HG02678 (cell line): ENCODE measurements around the gene MINK1.
A peak's percentile ranks its signal among the peaks of the same experiment; 100 is the strongest.
"Not testable (repeated sequence)": the region's sequence is repeated elsewhere in the genome, so short reads cannot be mapped to it uniquely, and the experiment has no call there.

Experiments used
- ATAC-seq: cut with Tn5 transposase; IDR thresholded peaks from one replicate; pipeline ENCODE4 v1.9.1; 2021; ENCODE audit warnings: mild to moderate bottlenecking, moderate library complexity; ENCODE audit not compliant: unreplicated experiment

Gene MINK1

DNA sequence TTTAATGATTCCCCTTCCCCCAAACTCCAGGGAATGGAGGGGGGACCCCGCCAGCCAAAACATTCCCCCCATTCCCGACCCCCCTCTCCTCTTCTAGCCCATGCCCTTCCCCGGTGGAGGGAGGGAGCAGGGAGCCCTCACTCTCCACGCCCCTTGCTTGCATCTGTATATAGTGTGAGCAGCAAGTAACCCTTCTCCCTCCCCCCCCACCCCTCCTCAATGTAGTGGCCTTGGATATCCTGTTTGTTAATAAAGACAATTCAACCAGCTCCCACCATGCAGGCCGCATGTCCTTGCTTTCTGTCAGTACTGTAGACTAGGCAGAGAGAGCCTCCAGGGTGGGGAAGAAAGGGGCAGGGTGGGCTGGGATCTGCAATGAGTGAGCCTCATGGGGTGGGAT is 64.6 kb downstream of the MINK1 start:
- no peak for ATAC-seq

- ATAC-seq, result no peak
Observed at GRCh38 chr17:4898351-4898750, 65.2 kb downstream of the MINK1 start.

DNA sequence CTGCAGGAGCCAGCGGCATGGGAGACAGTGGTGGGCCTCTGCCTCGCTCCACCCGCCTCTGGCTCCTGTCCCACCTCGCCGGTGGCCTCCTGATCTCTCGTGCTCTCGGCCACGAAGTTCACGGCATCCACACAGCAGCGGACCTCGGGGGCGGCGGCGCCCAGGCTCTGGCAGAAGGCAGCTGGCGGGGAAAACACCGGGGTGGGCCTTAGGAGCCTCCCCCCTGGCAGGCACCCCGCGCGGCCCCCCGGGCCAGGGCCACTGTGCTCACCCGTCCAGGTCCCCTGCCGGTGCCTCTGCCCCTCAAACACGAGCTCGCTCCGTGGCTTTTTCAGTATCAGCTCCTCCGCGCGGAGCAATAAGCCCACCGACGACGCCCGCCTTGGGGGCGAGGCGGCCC is 65.8 kb downstream of the MINK1 start:
- ATAC-seq, result peak; percentile 6

- peak; percentile 66 for ATAC-seq
Observed at GRCh38 chr17:4899341-4900230, 66.4 kb downstream of the MINK1 start, which contains the start of gene C17orf107. TSS of gene C17orf107 (plus strand) at chr17:4899536. CDS start at chr17:4899763, 227 bp downstream.

GRCh38 chr17:4900231-4901107 is 67.3 kb downstream of the MINK1 start:
- no peak for ATAC-seq

DNA sequence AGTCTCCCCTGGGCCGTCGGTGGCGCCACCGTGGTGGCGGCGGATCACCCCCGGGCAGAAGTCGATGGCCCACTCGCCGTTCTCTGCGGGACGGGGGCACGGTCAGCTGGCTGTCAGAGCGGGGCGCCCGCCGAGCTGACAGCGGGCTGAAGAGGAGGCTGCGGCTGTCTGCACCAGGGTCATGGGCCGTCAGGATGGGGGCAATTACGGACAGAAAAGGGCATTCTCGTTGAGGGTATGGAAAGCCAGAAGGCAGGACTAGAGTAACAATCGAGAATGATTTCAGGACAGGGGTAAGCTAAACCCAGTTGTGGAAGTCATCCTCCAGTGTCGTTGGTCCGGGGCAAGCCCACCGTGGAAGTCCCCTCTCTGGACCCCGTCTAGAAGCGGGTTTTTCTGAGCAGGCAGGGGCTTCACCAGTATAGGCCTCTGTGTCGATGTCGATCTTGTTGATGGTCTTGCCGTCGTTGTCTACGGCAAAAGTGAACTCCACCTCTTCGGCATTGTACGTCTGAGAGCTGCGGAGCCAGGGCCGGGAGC is 68.0 kb downstream of the MINK1 start:
- no peak for ATAC-seq

- ATAC-seq, result no peak
Observed at GRCh38 chr17:4901648-4902344, 68.7 kb downstream of the MINK1 start.

GRCh38 chr17:4902540-4902939 is 69.4 kb downstream of the MINK1 start:
- ATAC-seq, result no peak

- no peak for ATAC-seq
Observed at GRCh38 chr17:4903051-4903818, 70.1 kb downstream of the MINK1 start, which contains the start of gene CHRNE. TSS of gene CHRNE (minus strand) at chr17:4903098. CDS start at chr17:4903063, 35 bp downstream.

DNA sequence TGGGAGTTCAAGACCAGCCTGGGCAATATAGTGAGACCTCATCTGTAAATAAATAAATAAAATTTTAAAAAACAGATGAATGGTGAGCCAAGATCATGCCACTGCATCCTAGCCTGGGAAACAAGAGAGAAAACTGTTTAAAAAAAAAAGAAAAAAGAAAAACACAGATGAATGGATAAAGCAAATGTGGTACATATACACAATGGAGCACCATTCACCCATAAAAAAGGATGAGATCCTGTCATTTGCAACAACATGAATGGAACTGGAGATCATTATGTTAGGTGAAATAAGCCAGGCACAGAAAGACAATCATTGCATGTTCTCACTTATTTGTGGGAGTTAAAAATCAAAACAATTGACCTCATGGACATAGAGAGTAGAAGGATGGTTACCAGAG is 73.5 kb downstream of the MINK1 start:
- not testable (repeated sequence) for ATAC-seq

GRCh38 chr17:4908301-4908700 is 75.2 kb downstream of the MINK1 start:
- ATAC-seq, result no peak

DNA sequence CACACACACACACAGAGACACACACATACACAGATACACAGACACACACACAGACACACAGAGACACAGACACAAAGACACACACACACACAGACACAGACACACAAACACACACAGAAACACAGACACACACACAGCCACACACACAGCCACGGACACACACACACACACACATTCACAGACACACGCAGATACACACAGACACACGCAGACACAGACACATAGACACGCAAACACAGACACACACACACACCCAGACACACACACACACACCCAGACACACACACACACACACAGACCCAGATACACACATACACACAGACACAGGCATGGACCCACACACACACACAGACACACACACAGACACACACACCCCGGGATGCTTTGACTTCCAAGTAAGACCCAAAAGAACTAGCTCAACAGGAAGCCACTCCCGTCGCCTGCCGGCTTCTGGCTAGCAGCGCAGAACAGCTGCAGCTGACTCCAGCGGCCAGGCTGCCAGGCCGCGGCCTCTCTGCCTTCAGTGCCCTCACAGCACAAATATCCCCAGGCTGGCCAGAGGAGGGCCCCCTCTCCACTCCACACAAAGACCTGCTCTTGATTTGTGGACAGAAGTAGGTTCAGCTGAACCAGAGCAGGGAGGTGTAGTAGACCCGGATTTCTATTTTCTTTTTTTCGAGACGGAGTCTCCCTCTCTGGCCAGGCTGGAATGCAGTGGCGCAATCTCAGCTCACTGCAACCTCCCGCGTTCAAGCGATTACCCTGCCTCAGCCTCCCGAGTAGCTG is 75.8 kb downstream of the MINK1 start:
- ATAC-seq, result peak; percentile 58

GRCh38 chr17:4913994-4914393 is 80.9 kb downstream of the MINK1 start:
- ATAC-seq, result no peak

- ATAC-seq, result not testable (repeated sequence)
Observed at GRCh38 chr17:4914551-4914950, 81.4 kb downstream of the MINK1 start.

GRCh38 chr17:4919511-4920047 is 86.4 kb downstream of the MINK1 start:
- no peak for ATAC-seq

DNA sequence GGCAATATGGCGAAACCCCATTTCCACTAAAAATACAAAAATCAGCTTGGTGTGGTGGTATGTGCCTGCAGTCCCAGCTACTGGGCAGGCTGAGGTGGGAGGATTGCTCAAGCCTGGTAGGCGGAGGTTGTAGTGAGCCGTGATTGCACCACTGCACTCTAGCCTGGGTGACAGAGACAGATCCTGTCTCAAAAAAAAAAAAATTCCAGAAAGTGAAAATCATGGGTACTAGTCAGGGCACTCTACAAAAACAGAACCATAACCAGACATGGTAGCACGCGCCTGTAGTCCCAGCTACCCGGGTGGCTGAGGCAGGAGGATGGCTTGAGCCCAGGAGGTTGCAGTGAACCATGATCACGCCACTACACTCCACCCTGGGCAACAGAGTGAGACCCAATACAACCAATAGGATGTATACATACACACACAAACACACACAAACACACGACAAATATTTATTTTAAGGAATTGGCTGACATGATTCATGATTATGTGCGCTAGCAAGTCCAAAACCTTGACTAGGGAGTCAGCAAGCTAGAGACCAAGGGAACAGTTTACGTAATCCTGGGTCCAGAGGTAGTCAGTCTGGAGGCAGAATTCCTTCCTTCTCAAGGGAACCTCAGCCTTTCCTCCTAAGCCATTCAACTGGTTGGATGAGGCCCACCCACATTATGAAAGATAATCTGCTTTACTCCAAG is 87.4 kb downstream of the MINK1 start:
- ATAC-seq, result no peak

GRCh38 chr17:4921320-4921719 is 88.2 kb downstream of the MINK1 start:
- no peak for ATAC-seq
